Retina (tissue), 1 donor: ENCODE results near the gene WDR37.
"Not testable (repeated sequence)": the region's sequence is repeated elsewhere in the genome, so short reads cannot be mapped to it uniquely, and the experiment has no call there.

Experiments used
- DNase-seq: peaks from one replicate; pipeline ENCODE4 v3.0.0-alpha.2; 2016

The WDR37 gene

DNA sequence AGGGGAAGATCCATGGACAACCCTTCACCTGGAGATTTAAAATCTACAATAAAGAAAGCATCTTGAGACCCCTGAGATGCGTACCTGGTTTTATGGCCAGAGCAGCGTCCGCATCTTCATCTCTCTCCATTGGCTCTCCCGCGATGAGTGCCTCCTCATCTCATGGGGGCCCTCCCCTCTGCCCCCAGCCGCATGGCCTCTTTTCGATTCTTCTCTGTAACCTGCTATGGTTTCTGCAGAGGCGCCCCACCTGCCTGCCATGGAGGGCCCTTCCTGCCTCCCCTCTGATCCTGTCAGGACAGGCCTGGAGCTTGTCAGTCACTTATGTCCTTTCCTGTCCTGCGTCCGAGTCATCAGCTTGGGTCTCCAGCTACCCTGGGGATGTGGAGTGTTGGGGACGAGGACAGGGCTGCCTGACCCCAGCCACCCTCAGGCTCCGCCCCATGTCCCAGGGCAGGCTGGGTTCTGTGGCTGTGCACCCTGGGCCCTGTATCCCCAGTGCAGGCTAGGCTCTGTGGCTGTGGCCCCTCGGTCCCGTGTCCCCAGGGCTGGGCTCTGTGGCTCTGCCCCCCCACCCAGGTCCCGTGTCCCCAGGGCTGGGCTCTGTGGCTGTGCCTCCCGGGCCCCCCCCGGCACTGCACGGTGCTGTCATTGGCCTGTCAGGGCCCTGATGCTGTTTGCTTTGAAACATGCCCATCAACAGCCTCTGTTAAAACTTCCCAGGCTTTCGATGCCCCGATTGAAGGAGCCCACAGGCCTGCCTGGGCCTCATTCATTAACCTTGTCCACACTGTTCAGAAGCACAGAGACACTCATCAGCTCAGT is 99.8 kb downstream of the WDR37 start:
- no peak for DNase-seq

GRCh38 chr10:1156616-1156886 is 100.4 kb downstream of the WDR37 start:
- DNase-seq: no peak

- no peak for DNase-seq
Observed at GRCh38 chr10:1156921-1157614, 100.9 kb downstream of the WDR37 start.

DNA sequence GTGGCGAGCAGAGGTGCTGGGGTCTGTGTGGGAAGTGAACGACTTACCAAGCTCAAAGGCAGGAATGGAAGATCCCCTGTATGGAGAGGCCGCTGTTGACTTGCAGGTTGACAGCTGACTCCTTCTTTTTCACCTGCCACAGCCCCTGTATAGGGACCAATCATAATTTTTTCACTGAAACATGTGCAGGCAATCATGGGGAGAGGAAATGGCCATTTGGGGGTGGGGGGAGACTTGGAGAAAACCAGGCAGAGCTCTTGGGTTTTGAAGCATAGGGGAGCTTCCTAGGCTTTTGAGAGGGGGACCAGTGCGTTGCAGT is 101.4 kb downstream of the WDR37 start:
- DNase-seq: no peak

GRCh38 chr10:1158066-1158465 is 101.9 kb downstream of the WDR37 start:
- no peak for DNase-seq

GRCh38 chr10:1158536-1158935 is 102.4 kb downstream of the WDR37 start:
- not testable (repeated sequence) for DNase-seq

DNA sequence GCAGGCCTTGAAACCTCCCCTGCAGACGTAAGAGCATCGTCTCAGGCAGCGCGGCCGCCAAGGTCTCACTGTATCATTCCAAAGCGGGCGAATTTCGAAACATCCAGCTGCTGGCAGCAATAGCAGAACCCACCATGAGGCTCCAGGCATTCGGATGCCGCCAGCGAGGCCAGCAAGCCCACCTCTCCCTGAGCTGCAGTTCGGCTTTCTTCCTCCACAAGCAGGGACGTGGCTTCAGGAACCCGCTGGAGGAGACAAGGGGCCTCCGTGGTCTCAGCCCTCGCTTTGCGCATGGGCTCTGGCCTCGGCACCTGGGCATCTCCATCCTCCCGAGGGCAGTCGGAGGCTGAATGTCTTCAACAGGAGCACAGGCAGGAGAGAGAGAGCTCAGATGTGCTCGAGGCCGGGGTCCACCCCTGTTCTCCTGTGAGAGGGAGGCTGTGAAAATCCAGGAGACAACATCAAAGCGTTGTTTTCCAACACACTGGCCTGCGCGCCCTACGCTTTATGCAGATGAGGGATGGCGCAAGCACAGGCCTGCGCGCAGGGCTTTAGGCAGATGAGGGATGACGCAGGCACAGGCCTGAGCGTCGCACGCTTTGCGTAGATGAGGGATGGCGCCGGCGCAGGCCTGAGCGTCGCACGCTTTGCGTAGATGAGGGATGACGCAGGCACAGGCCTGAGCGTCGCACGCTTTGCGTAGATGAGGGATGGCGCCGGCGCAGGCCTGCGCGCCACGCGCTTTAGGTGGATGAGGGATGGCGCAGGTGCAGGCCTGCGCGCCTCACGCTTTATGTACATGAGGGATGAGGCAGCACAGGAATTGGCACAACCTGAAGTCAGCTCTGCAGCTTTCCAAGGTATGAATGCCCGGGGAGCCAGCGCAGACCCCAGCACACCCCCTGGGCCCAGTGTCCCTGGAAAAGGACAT is 103.2 kb downstream of the WDR37 start:
- no peak for DNase-seq

- DNase-seq: no peak
Observed at GRCh38 chr10:1160561-1161314, 104.6 kb downstream of the WDR37 start.

GRCh38 chr10:1161315-1161673 is 105.1 kb downstream of the WDR37 start:
- DNase-seq: not testable (repeated sequence)

DNA sequence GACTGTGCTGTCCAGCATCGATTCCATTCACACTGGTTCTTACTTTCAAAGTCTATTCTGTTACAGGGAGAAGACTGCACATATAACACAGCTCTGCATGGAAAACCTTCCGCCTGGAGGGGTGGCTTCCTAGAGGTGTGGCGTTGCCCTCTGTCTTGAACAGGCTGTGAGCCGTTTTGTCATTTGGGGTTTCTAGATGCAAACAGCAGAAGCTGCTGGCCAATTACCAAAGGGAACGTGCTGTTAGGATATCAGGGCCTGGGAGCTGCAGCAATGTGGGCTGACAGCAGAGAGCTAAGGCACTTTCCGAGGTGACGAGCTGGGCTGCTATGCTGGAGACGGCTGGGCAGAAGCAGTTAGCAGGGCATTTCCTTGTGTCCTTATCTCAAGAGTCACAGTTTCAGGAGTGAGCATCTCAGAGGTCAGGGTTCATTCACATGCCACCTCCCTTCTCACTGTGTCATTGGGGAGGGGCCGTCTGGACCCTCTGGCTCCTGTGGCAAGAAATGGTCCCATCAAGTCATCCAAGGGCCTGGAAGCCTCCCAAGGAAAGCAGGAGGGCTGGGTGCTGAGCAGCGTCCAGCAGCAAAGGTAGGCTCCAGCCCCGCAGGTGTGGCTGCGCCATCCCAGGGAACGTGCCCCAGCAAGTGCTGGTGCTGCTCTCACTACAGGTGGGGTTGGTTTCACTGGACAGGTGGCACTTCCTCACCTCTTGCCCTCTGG is 106.5 kb downstream of the WDR37 start:
- no peak for DNase-seq

- no peak for DNase-seq
Observed at GRCh38 chr10:1163204-1163660, 107.0 kb downstream of the WDR37 start.

- no peak for DNase-seq
Observed at GRCh38 chr10:1163831-1164230, 107.6 kb downstream of the WDR37 start.

DNA sequence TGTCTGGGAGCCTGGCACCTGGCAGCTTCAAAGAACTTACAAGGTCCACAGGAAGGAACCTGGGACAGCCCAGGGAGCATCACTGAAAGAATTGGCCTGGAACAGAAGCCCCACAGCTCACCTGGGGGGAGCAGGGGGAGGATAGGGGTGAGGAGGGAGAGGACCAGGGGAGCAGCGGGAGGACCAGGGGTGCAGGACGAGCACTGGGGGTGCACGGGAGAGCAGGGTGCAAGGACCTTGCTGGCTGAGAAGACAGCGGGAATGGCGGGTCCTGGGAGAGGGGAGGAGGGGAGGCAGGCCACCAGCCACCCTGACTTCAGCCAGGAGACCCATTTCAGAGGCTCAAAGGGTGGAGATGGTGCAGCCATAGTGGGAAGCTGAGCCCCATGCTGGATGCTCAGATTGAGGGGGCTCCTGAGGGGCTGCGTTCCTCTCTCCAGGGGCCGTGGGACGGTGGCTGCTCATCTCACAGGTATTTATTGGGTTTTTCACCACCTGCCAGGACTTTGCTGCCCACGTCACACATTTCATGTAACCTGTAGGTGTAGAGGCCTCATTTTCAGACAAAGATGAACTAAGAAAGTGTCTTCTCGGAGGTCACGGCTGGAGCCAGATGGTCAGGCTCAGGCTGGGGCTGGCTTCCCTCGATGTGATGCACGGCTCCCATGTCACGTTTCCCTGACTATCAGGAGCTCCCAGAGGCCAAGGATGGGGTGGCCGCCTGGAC is 110.1 kb downstream of the WDR37 start:
- no peak for DNase-seq

- no peak for DNase-seq
Observed at GRCh38 chr10:1166828-1167275, 110.7 kb downstream of the WDR37 start.

DNA sequence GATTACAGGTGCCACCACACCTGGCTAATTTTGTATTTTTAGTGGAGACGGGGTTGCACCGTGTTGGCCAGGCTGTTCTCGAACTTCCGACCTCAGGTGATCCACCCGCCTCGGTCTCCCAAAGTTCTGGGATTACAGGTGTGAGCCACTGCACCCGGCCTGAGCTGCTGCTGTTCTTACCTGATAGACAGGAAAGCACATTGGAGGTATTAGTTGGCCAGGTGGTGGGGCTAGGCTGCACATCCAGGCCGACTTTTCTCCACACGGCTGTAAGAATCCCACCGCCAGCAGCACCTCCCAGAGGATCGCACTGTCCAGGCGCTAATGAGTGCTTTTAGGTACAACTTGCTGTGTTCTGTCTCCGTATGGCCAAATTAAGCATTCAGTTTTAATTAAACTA is 112.6 kb downstream of the WDR37 start:
- no peak for DNase-seq

DNA sequence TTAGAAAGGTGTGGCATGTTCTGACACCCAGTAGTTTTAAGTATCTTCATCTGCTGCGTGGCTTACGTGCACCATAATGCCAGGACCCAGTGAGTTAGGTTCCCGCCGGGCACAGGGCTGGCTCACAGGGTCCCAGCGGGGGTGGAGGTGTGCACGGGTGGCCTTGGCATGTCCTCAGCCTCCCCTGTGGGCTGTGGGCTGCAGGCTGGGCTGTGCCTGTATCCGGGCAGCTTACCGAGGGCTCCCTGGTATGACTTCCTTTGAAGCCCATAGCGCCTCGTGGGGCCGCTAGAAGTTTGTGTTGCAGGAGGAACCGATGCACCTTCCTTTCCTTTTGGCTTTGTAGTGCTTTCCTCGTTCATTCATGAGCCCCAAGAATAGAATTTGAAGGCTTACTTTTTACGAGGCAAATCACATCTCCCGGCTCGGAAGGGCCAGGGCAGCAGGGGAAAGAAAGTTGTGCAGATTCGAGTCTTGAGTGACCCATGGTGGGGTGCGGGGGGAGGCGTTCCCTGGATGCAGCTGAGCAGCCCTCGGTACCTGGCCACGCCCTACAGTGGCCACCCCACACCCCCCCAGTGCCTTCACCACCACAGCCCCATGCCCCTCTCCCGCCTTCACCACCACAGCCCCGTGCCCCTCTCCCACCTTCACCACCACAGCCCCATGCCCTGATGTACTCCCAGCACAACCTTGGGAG is 113.2 kb downstream of the WDR37 start:
- DNase-seq: no peak

GRCh38 chr10:1169981-1170866 is 114.0 kb downstream of the WDR37 start:
- DNase-seq: no peak

- no peak for DNase-seq
Observed at GRCh38 chr10:1170867-1171180, 114.6 kb downstream of the WDR37 start.

DNA sequence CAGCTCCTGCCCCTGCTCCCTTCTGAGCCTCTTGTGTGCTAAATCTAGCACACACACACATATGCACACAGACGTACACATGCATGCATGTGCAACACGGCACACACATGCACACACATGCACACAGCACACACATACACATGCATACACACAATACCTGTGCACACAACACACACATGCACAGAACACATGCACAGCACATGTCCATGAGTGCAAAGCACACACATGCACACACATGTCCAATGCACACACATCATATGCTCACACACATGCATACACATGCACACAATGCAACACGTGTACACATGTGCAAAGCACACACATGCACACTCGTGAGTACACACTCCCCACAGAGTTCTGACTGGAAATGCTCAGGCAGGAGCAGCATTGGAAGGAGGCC is 115.0 kb downstream of the WDR37 start:
- no peak for DNase-seq

DNA sequence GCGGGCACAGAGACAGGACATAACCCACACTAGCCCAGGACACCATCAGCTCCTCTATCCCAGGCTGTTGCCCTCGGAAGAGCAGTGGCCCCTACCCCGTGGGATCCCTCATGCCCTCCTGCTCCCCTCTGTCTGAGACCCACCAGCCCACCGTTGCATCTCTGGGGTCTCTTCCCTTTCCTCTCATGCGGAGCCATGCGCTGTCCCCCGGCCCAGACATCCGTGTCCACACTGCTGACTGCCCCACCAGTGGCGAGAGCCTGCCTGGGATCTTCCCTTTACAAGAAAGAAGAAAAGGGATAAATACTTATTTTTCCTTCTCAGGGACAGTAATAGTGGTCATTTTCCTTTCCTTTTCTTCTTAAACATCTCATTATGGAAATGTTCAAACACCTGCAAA is 115.4 kb downstream of the WDR37 start:
- no peak for DNase-seq
